ENCODE measurements around the gene C2CD2.

Gene C2CD2

DNA sequence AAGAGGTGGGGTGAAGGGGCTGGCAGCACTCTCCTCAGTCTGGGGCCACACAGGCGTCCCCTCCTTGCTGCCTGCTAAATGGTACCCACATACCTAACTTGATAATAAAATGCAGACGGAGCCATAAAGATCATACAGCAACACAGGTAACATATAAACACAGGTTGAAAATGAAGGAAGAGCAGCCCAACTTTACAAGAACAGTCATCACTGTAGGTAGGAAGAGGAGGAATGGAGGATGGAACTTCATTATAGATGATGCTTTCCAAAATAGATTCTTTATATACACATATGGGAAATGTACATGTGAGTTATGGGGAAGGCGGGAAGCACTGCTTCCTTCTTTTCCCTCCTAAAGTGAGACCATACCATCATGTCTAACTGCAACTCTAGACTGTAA is 13.4 kb downstream of the C2CD2 start:
- in situ Hi-C loops (cut with HindIII; ENCODE audit: low sequenced_read_pairs): no loop called here
- DNase-seq (ENCODE audit: low read depth, low spot score): no peak
- H3K4me3 ChIP-seq (ENCODE audit: low read depth, low read length): no peak overlapping the region
- TF ChIP-seq, protein P1, sequence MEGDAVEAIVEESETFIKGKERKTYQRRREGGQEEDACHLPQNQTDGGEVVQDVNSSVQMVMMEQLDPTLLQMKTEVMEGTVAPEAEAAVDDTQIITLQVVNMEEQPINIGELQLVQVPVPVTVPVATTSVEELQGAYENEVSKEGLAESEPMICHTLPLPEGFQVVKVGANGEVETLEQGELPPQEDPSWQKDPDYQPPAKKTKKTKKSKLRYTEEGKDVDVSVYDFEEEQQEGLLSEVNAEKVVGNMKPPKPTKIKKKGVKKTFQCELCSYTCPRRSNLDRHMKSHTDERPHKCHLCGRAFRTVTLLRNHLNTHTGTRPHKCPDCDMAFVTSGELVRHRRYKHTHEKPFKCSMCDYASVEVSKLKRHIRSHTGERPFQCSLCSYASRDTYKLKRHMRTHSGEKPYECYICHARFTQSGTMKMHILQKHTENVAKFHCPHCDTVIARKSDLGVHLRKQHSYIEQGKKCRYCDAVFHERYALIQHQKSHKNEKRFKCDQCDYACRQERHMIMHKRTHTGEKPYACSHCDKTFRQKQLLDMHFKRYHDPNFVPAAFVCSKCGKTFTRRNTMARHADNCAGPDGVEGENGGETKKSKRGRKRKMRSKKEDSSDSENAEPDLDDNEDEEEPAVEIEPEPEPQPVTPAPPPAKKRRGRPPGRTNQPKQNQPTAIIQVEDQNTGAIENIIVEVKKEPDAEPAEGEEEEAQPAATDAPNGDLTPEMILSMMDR (IDR thresholded peaks at IDR 0.05; ENCODE audit: low read depth, low read length): no peak

GRCh38 chr21:41939391-41939790 is 14.4 kb downstream of the C2CD2 start:
- H3K4me3 ChIP-seq (ENCODE audit: low read depth, low read length): no peak overlapping the region
- DNase-seq (ENCODE audit: low read depth, low spot score): no peak
- TF ChIP-seq, protein P1 (IDR thresholded peaks at IDR 0.05; ENCODE audit: low read depth, low read length): no peak
- in situ Hi-C loops (cut with HindIII; ENCODE audit: low sequenced_read_pairs): no loop called here

GRCh38 chr21:41933313-41934079 is 20.3 kb downstream of the C2CD2 start:
- TF ChIP-seq, protein P1 (IDR thresholded peaks at IDR 0.05; ENCODE audit: low read depth, low read length): peak; percentile 38
- H3K4me3 ChIP-seq (ENCODE audit: low read depth, low read length): no peak overlapping the region
- DNase-seq (ENCODE audit: low read depth, low spot score): no peak
- in situ Hi-C loops (cut with HindIII; ENCODE audit: low sequenced_read_pairs): no loop called here

DNA sequence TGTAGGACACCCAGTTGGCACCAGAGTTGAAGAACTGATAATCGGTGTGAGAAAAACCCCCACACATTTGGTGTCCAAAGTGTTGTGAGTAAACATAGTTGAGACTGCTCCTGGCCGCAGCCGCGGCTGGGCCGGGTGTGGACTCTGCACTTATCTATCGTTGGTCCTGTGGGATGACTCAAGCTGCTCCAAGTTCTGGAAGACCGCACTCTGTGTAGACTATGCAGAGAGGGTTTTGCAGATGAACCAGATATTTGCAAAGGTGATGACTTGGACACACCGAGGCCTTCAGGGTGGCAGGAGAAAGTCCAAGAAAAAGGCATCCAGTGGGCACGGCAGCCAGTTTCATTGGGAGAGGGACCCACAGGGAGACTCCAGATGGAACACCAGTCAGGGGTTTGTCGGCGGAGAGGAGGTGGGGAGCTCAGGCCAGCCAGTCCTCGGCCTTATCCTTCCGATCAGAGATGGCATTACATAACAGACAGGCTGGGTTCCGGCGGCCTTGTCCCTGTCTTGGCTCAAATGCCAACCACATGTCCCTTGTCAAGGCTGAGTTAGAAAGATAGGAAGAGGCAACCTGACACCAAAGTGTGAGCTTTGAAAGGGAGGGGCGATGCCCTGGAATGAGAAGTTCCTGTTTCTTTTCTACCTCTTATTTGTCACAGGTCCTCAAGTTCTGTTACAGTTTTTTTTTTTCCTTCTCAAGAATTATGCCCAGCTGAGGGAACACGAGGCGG is 21.1 kb downstream of the C2CD2 start:
- no peak overlapping the region for H3K4me3 ChIP-seq (ENCODE audit: low read depth, low read length)
- no peak for DNase-seq (ENCODE audit: low read depth, low spot score)
- TF ChIP-seq, protein P1 (IDR thresholded peaks at IDR 0.05; ENCODE audit: low read depth, low read length): no peak
- in situ Hi-C loops (cut with HindIII; ENCODE audit: low sequenced_read_pairs): no loop called here

DNA sequence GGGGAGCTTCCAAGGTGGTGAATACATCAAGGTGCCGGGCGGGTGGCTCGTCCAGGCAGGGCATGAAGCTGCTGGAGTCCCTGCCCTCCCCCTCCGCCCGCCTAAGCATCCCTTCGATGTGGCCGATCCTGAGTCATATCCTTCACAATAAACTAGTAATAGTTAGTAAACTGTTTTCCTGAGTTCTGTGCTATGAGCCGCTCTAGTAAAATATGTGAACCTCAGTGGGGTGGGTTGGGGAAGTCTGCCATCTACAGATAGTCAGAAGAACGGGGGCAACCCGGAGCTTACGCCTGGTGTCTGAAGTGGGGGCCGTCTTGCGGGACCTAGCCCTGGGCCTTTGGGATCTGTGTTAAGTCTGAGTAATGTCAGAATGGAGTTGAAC is 21.6 kb downstream of the C2CD2 start:
- peak; percentile 89 for DNase-seq (ENCODE audit: low read depth, low spot score)
- TF ChIP-seq, protein P1 (IDR thresholded peaks at IDR 0.05; ENCODE audit: low read depth, low read length): peak; percentile 46
- no peak overlapping the region for H3K4me3 ChIP-seq (ENCODE audit: low read depth, low read length)
- in situ Hi-C loops (cut with HindIII; ENCODE audit: low sequenced_read_pairs): no loop called here

DNA sequence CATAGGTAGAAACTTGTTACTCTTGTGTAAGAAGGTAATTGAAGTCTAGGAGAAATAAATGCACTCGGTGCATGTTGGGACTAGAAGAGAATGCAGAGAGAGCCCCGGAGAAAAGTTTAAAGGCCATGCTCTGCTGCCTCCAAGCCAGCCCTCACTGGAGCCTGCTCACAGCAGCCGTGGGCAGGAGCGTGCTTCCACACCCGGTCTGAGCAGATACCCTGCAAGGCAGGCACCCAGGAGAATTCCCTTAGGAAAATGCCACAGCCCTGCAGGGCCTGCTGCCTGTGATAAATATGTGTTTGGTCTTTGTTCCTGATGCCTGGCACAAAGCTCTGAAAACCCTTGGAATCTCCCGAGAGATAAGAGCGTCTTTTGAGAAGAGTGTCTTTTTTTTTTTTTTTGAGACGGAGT is 22.8 kb downstream of the C2CD2 start:
- no peak for DNase-seq (ENCODE audit: low read depth, low spot score)
- in situ Hi-C loops (cut with HindIII; ENCODE audit: low sequenced_read_pairs): no loop called here
- TF ChIP-seq, protein P1 (IDR thresholded peaks at IDR 0.05; ENCODE audit: low read depth, low read length): no peak
- H3K4me3 ChIP-seq (ENCODE audit: low read depth, low read length): no peak overlapping the region
